Activated CD4-positive, alpha-beta T cell treated with anti-CD3 and anti-CD28 coated beads for 4 hours (primary cell): ENCODE data around the gene TROAP.
"Not testable (repeated sequence)": the region's sequence is repeated elsewhere in the genome, so short reads cannot be mapped to it uniquely, and the experiment has no call there.

Experiments
- DNase-seq, 2 donors: peaks; one replicate each; pipeline ENCODE4 v3.0.0-alpha.2; 2020

Gene TROAP

DNA sequence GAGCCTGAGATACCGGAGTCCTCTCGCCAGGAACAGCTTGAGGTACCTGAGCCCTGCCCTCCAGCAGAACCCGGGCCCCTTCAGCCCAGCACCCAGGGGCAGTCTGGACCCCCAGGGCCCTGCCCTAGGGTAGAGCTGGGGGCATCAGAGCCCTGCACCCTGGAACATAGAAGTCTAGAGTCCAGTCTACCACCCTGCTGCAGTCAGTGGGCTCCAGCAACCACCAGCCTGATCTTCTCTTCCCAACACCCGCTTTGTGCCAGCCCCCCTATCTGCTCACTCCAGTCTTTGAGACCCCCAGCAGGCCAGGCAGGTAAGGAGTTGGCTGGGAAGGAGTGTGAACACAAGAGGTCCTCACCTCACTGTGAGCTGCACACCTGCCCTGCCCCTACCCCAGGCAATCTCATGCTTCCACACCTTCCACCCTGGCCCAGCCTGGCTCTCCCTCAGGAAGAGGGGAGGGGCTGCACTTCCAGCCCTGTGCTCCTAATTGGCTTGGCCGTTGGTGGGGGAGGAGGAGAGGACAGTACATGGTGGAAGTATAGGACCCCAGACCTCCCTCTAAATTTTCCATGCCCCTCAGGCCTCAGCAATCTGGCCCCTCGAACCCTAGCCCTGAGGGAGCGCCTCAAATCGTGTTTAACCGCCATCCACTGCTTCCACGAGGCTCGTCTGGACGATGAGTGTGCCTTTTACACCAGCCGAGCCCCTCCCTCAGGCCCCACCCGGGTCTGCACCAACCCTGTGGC, 7.8 kb downstream of the TROAP start:
- no peak for DNase-seq

GRCh38 chr12:49331380-49332222, 8.5 kb downstream of the TROAP start:
- no peak for DNase-seq

GRCh38 chr12:49332441-49332861, 9.4 kb downstream of the TROAP start:
- no peak for DNase-seq

GRCh38 chr12:49332891-49333371, 9.9 kb downstream of the TROAP start:
- DNase-seq, result no peak

DNA sequence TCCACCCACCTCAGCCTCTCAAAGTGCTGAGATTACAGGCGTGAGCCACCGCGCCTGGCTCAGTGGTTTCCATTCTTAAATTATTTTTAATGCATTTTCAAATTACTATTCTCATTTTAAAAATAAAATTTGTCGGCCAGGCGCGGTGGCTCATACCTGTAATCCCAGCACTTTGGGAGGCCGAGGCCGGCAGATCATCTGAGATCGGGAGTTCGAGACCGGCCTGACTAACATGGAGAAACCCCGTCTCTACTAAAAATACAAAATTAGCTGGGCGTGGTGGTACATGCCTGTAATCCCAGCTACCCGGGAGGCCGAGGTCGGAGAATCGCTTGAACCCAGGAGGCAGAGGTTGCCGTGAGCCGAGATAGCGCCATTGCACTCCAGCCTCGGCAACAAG, 10.7 kb downstream of the TROAP start:
- not testable (repeated sequence) for DNase-seq

DNA sequence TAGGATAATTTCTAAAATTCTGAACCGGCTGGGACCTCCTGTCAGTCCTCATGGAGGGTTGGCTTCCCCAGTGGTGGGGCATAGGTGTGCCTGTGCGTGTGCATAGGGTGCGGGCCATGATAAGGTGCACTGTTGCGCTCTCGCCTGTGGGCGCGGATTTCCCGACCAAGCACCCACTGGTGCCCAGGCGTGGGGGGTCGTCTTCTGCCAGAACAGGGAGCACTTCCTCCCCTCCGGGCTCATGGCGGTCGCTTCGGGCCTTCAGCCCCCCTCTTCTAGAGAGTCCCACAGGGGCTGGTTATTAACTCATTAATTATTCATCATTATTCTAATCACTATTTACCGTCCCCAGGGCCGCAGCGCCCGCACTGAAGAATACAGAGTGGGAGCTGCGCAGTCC, 11.2 kb downstream of the TROAP start:
- DNase-seq, result no peak

DNA sequence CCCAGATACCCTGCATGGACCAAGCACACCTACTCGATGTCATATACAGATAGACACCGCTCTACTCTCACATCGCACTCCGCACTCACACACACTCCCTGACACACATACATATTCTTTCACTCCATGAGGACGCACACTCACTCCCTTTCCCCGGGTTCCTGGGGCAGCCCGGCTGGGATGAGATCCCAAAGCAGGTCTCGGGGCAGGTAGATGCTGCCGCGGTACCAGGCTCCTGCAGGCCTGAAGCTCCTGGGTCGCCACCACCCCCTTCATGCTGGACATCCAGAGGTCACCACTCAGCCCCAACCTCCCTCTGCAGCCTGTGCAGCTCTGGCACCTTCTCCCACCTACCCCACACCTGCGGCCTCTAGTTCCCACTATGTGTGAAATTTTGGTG, 11.6 kb downstream of the TROAP start:
- no peak for DNase-seq

DNA sequence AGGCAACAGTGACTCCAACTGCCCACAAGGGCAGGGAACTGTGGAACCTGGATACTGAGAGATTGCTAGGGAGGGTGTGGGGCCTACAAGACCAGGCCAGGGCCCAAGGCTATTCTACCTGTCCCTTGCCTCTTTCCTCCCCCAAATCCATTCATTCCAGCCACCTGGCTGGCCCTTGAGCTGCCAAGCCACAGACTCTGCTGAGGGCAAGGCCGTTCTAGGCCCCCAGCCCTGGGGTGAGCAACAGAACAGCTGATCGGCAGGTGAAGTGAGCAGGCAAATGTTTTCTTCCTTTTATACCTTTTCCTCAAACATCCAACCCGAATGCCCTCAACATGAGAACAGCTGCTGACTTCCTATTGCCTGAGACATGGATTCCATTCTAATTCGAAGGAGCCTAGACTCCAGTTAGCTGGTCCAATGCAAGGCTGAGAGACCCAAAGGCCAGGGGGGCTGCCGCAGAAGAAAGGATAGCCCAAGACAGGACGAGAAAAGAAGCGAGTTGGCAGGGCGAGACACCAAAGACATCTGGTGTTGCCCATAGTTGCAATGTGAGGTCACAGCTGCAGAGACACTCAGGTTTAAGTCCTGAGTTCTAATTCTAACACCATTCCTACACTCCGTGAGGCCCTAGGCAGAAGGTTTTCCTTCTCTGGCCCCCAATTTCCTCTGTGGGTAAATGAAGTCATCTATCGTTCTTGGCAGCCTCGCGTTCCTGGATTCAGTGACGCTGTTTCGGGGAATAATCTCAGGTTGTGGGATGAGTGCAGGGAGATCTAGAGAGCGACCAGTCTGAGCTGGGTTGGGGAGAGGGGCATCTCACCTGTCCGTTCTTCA, 12.3 kb downstream of the TROAP start:
- no peak for DNase-seq

- no peak for DNase-seq
Measured at GRCh38 chr12:49335955-49336644, 13.0 kb downstream of the TROAP start.

DNA sequence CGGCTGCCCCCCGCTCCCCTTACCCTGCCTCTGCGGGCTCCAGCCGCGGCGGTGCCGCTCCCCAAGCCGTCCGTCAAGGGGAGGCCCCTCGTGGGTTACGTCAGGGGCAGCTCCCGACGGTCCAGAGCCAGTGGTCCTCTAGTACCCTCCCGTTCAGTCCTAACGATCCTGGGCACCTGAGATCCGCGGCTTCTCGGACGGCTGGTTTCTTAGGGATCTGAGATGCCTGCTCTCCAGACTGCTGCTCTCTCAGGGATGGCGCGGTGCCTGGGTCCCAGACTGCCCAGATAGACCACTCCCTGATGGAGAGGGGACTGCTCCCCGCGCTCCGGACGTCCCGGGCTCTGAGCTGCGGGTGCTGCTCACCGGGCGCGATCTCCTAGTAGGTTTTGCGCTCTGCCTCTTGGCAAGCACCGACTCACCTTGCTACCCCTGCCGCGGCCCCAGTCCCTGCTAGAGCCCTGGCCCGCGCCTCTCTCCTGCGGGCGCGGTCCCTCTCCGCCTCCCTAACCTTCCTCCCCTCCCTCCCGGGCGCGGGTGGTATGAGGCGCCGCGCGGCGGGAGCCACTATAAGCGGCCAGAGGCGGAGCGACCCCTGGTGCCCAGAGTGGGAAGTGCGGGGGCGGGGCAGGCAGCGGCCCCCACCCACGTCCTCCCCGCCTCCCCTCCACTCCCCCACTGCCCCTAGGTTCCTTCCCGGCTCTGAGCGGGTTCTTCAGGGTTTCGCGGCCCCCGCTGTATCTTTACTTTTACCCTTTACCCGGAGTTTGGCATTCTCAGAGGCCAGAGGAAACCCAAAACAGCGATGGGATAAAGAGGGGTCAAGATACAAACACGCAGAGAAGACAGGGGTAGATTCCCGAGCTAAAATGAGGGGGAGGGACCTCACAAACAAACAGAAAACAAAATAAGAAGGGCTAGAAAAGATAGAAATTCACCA, 13.9 kb downstream of the TROAP start, which contains the start of gene C1QL4:
C1QL4 (minus strand) TSS at position 544 of the 940 bp plus-strand sequence. CDS start 711 bp downstream, outside the sequence.
- peak; percentile 83 to 91 for DNase-seq

- DNase-seq, result no peak
Measured at GRCh38 chr12:49338830-49339463, 15.9 kb downstream of the TROAP start.

GRCh38 chr12:49339464-49339861, 16.4 kb downstream of the TROAP start:
- DNase-seq, result no peak

GRCh38 chr12:49340095-49340870, 17.2 kb downstream of the TROAP start:
- DNase-seq, result no peak

- DNase-seq, result no peak
Measured at GRCh38 chr12:49340971-49341776, 18.1 kb downstream of the TROAP start.

DNA sequence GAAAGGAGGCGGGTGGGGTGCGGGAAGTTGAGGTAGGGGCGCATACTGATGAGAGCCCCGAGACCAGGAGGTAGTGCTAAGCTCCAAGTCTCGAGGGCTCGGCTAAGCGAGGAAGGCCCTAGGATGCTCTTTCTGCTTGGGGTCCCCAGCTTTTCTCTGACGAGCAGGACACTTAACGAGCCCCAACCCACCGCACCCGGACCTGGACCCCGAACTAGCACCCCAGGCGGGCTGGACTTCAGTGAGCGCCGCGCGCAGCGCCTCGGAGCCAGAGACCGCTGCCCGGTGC, 18.7 kb downstream of the TROAP start:
- no peak for DNase-seq

- DNase-seq, result peak; percentile 68 to 70
Measured at GRCh38 chr12:49342066-49342913, 19.2 kb downstream of the TROAP start.

DNA sequence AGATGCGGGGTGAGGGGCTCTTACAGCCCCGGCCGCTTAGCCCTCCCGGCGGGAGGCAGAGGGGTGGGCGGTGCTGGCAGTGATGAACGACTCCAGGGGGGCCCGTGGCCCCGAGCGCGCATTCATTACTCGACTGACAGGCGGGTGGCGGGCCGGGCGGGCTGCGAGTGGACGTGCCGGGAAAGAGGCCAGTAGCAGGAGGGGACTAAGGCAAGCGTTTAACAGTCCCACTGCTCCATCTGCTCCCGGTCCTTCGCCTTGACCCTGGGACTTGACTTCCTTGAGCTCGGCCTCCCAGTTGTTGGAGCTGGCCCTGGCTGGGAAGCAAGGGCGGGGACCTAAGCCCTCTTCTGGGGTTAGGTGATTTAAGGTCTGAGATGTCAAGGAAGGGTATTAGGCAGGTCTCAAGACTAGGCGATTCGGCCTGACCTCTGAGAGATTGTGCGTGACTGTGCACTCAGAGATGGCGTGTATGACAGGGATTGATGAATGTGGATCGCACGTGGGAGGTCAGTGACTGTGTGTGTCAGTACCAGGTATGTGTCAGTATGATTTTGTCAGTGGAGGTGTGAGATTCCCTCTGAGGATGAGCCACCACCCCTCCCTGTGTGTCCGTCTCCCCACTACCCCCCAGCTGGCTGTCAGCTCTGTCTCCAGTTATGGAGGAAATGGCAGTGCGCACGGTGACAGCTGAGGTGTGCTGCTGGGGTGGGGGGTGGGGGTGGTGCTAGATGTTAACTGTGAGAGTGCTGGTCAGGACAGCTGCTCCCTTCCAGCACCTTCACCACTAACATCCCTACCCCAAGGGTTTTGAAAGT, 20.1 kb downstream of the TROAP start:
- peak; percentile 54 to 57 for DNase-seq
